HEK293 (cell line): ENCODE results near the gene MRTFA.

ENCODE experiments used
- CTCF ChIA-PET: fragments of 350-600 bp; formaldehyde crosslinking; extraction: SDS; loops from one replicate; lab custom pipeline; 2021; ENCODE audit warnings: antibody characterized with exemption; lab: Yijun Ruan, JAX
- POLR2A ChIA-PET: fragments of 300-600 bp; formaldehyde crosslinking; extraction: SDS; loops from one replicate; lab custom pipeline; 2020; ENCODE audit warnings: antibody characterized with exemption, inconsistent platforms; lab: Yijun Ruan, JAX
- H3K27ac ChIP-seq: fragments of 200-500 bp; sonication (Bioruptor generic); 2 replicates; pipeline ENCODE4 v1.5.1; 2014; ENCODE audit warnings: low read depth, low read length, control low read depth, inconsistent platforms; ENCODE audit errors: extremely low read depth
- H3K36me3 ChIP-seq, 2 experiments: fragments of 200-500 bp in 1 of 2; sonication (Bioruptor generic) in 1 of 2; 1 replicate in 1 of 2; 2 replicates in 1 of 2; pipeline ENCODE4 v1.5.1; 2014 to 2017; ENCODE audit warnings: inconsistent platforms in 2 of 2, low read length in 2 of 2; ENCODE audit not compliant: control insufficient read depth in 2 of 2, insufficient read depth in 1 of 2
- H3K4me1 ChIP-seq: fragments of 200-500 bp; sonication (Bioruptor generic); 2 replicates; pipeline ENCODE4 v1.5.1; 2014; ENCODE audit warnings: mild to moderate bottlenecking, low read length, inconsistent platforms; ENCODE audit not compliant: control insufficient read depth, insufficient read depth
- H3K4me3 ChIP-seq: 2 replicates; pipeline ENCODE4 v1.5.1; 2011; ENCODE audit warnings: low read depth, mild to moderate bottlenecking, control low read depth, low read length, moderate library complexity
- H3K9me3 ChIP-seq: fragments of 200-500 bp; sonication (Bioruptor generic); 2 replicates; pipeline ENCODE4 v1.5.1; 2014; ENCODE audit warnings: low read depth, low read length, inconsistent platforms; ENCODE audit not compliant: control insufficient read depth, insufficient read depth
- GLIS2 ChIP-seq: fragments of 450-650 bp; formaldehyde crosslinking; IDR thresholded peaks from 2 replicates; pipeline ENCODE4 v1.5.1; 2016; ENCODE audit warnings: missing biosample characterization, missing genetic modification characterization
- HOXA7 ChIP-seq: sonication (generic); formaldehyde crosslinking; IDR thresholded peaks from 2 replicates; pipeline ENCODE4 v1.8.1; 2022; ENCODE audit warnings: missing genetic modification reagents, borderline replicate concordance
- YY1 ChIP-seq: fragments of 450-650 bp; formaldehyde crosslinking; IDR thresholded peaks from 2 replicates; pipeline ENCODE4 v1.5.1; 2018; ENCODE audit warnings: missing biosample characterization, missing genetic modification characterization
- YY2 ChIP-seq: fragments of 450-650 bp; formaldehyde crosslinking; IDR thresholded peaks from 2 replicates; pipeline ENCODE4 v1.5.1; 2016; ENCODE audit warnings: missing biosample characterization, missing genetic modification characterization
- ZBTB26 ChIP-seq: fragments of 450-650 bp; formaldehyde crosslinking; optimal IDR thresholded peaks from 2 replicates; pipeline ENCODE3; 2016; ENCODE audit warnings: missing biosample characterization, mild to moderate bottlenecking, missing genetic modification characterization
- ZFHX2 ChIP-seq: fragments of 450-650 bp; formaldehyde crosslinking; conservative IDR thresholded peaks from 2 replicates; pipeline ENCODE4 v1.5.1; 2016; ENCODE audit warnings: missing biosample characterization, missing genetic modification characterization
- ZFP37 ChIP-seq: fragments of 450-650 bp; formaldehyde crosslinking; IDR thresholded peaks from 2 replicates; pipeline ENCODE4 v1.5.1; 2016; ENCODE audit warnings: missing biosample characterization, missing genetic modification characterization
- ZFP69B ChIP-seq: fragments of 450-650 bp; formaldehyde crosslinking; IDR thresholded peaks from 2 replicates; pipeline ENCODE4 v1.5.1; 2016; ENCODE audit warnings: missing biosample characterization, missing genetic modification characterization
- ZIC2 ChIP-seq: fragments of 450-650 bp; formaldehyde crosslinking; IDR thresholded peaks from 2 replicates; pipeline ENCODE4 v1.5.1; 2016; ENCODE audit warnings: missing biosample characterization, missing genetic modification characterization
- ZNF114 ChIP-seq: fragments of 450-650 bp; formaldehyde crosslinking; IDR thresholded peaks from 2 replicates; pipeline ENCODE4 v1.5.0; 2017; ENCODE audit warnings: missing biosample characterization, missing genetic modification characterization
- ZNF169 ChIP-seq: fragments of 450-650 bp; formaldehyde crosslinking; IDR thresholded peaks from 2 replicates; pipeline ENCODE4 v1.5.1; 2016; ENCODE audit warnings: missing biosample characterization, missing genetic modification characterization
- ZNF2 ChIP-seq: fragments of 450-650 bp; formaldehyde crosslinking; IDR thresholded peaks from 2 replicates; pipeline ENCODE4 v1.5.1; 2016; ENCODE audit warnings: missing biosample characterization, missing genetic modification characterization
- ZNF274 ChIP-seq, 2 experiments: fragments of 200-500 bp in 1 of 2; fragments of 450-650 bp in 1 of 2; sonication (Bioruptor generic) in 1 of 2; formaldehyde crosslinking in 1 of 2; IDR thresholded peaks; 2 replicates each; pipeline versions ENCODE4 v1.5.1 to v1.6.1; 2014 to 2016; ENCODE audit warnings: borderline replicate concordance in 1 of 2, inconsistent platforms in 1 of 2, low read length in 1 of 2, missing biosample characterization in 1 of 2, missing genetic modification characterization in 1 of 2
- ZNF404 ChIP-seq: fragments of 450-650 bp; formaldehyde crosslinking; IDR thresholded peaks from 2 replicates; pipeline ENCODE4 v1.5.1; 2017; ENCODE audit warnings: missing biosample characterization, missing genetic modification characterization
- ZNF518A ChIP-seq: fragments of 450-650 bp; formaldehyde crosslinking; conservative IDR thresholded peaks from 2 replicates; pipeline ENCODE4 v1.5.1; 2016; ENCODE audit warnings: low read depth, missing biosample characterization, missing genetic modification characterization
- ZNF600 ChIP-seq: fragments of 450-650 bp; formaldehyde crosslinking; IDR thresholded peaks from 2 replicates; pipeline ENCODE4 v1.5.1; 2016; ENCODE audit warnings: missing biosample characterization, missing genetic modification characterization
- ZNF610 ChIP-seq: fragments of 450-650 bp; formaldehyde crosslinking; IDR thresholded peaks from 2 replicates; pipeline ENCODE4 v1.5.1; 2016; ENCODE audit warnings: missing biosample characterization, missing genetic modification characterization, borderline replicate concordance
- ZNF654 ChIP-seq: fragments of 450-650 bp; formaldehyde crosslinking; IDR thresholded peaks from 2 replicates; pipeline ENCODE4 v1.5.1; 2016; ENCODE audit warnings: low read depth, missing biosample characterization, missing genetic modification characterization
- ZNF701 ChIP-seq: fragments of 450-650 bp; formaldehyde crosslinking; IDR thresholded peaks from 2 replicates; pipeline ENCODE4 v1.5.1; 2016; ENCODE audit warnings: missing biosample characterization, missing genetic modification characterization
- ZNF76 ChIP-seq: fragments of 450-650 bp; formaldehyde crosslinking; IDR thresholded peaks from 2 replicates; pipeline ENCODE4; 2016; ENCODE audit warnings: low read depth, missing biosample characterization, missing genetic modification characterization, borderline replicate concordance
- ZNF837 ChIP-seq: fragments of 450-650 bp; formaldehyde crosslinking; IDR thresholded peaks from 2 replicates; pipeline ENCODE4 v1.5.1; 2016; ENCODE audit warnings: missing biosample characterization, missing genetic modification characterization
- ZXDB ChIP-seq: fragments of 450-650 bp; formaldehyde crosslinking; IDR thresholded peaks from 2 replicates; pipeline ENCODE4 v1.5.1; 2016; ENCODE audit warnings: missing biosample characterization, missing genetic modification characterization
- TF ChIP-seq, protein P1 (sequence below): fragments of 450-650 bp; formaldehyde crosslinking; IDR thresholded peaks from 2 replicates; pipeline ENCODE4; 2016; ENCODE audit warnings: missing biosample characterization, missing genetic modification characterization
- TF ChIP-seq, protein P2 (sequence below): fragments of 450-650 bp; formaldehyde crosslinking; IDR thresholded peaks from 2 replicates; pipeline ENCODE4 v1.5.1; 2017; ENCODE audit warnings: missing biosample characterization, missing genetic modification characterization
- TF ChIP-seq, protein P3 (sequence below): IDR thresholded peaks from 2 replicates; pipeline ENCODE4 v1.6.1; 2011; ENCODE audit warnings: mild to moderate bottlenecking, low read depth, low read length, borderline replicate concordance

The MRTFA gene

DNA sequence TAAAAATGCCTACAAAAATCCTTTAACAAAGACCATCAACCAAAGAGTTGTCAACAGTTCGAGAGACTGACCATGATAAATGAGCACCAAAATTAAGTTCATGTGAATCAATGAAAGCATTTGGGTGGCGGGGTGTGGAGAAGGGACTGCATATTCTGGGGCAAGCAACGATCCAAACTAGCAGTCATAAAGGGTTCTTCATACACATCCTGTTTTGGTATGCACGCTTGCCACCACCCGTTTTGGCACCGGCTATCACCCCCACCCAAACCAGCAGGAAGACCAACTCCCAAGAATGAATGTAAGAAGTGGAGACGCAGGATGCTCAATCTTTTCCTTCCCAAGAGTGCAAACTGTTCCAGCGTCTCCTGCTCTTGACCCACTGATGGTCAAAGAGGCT is 185.3 kb downstream of the MRTFA start (continued):
- TF ChIP-seq ZXDB (tag by site-specific recombination) (no peak), ZNF76 (tag by site-specific recombination) (no peak), ZNF654 (tag by site-specific recombination) (no peak), ZNF274 (IDR thresholded peaks at IDR 0.05; ENCODE audit: low read length) (no peak), ZNF274 (tag by site-specific recombination; IDR thresholded peaks at IDR 0.05; ENCODE audit: borderline replicate concordance) (no peak), ZNF701 (tag by site-specific recombination) (no peak)
- TF ChIP-seq, protein P1, sequence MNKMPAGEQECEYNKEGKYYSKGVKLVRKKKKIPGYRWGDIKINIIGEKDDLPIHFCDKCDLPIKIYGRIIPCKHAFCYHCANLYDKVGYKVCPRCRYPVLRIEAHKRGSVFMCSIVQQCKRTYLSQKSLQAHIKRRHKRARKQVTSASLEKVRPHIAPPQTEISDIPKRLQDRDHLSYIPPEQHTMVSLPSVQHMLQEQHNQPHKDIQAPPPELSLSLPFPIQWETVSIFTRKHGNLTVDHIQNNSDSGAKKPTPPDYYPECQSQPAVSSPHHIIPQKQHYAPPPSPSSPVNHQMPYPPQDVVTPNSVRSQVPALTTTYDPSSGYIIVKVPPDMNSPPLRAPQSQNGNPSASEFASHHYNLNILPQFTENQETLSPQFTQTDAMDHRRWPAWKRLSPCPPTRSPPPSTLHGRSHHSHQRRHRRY: no peak

GRCh38 chr22:40450616-40451015 is 185.9 kb downstream of the MRTFA start:
- CTCF ChIA-PET: interaction anchor here (9.3 kb wide), 1 partner anchor 14 kb away, joined by 72 read pairs; no protein-coding TSS in a partner anchor
- no peaks in the 10 kb centered on the region for H3K36me3 ChIP-seq
- no peaks in the 10 kb centered on the region for H3K9me3 ChIP-seq
- TF ChIP-seq ZNF114 (tag by site-specific recombination): no peak
- TF ChIP-seq ZBTB26 (tag by site-specific recombination): no peak
- TF ChIP-seq ZNF2 (tag by site-specific recombination): no peak
- no peak for TF ChIP-seq ZNF76 (tag by site-specific recombination)
- no peak for TF ChIP-seq ZIC2 (tag by site-specific recombination)
- TF ChIP-seq ZFHX2 (tag by site-specific recombination): no peak
- TF ChIP-seq, protein P2, sequence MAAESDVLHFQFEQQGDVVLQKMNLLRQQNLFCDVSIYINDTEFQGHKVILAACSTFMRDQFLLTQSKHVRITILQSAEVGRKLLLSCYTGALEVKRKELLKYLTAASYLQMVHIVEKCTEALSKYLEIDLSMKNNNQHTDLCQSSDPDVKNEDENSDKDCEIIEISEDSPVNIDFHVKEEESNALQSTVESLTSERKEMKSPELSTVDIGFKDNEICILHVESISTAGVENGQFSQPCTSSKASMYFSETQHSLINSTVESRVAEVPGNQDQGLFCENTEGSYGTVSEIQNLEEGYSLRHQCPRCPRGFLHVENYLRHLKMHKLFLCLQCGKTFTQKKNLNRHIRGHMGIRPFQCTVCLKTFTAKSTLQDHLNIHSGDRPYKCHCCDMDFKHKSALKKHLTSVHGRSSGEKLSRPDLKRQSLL (tag by site-specific recombination): no peak
- no peak for TF ChIP-seq YY2
- TF ChIP-seq ZFP37 (tag by site-specific recombination): no peak
- TF ChIP-seq YY1: no peak
- TF ChIP-seq, protein P3, sequence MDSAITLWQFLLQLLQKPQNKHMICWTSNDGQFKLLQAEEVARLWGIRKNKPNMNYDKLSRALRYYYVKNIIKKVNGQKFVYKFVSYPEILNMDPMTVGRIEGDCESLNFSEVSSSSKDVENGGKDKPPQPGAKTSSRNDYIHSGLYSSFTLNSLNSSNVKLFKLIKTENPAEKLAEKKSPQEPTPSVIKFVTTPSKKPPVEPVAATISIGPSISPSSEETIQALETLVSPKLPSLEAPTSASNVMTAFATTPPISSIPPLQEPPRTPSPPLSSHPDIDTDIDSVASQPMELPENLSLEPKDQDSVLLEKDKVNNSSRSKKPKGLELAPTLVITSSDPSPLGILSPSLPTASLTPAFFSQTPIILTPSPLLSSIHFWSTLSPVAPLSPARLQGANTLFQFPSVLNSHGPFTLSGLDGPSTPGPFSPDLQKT: no peak
- no peak for TF ChIP-seq ZNF610 (tag by site-specific recombination)
- TF ChIP-seq ZNF169: no peak
- TF ChIP-seq HOXA7 (CRISPR knock-in tag): no peak
- TF ChIP-seq GLIS2 (tag by site-specific recombination): no peak
- TF ChIP-seq ZNF518A (tag by site-specific recombination): no peak
- TF ChIP-seq ZNF837 (tag by site-specific recombination): no peak
- TF ChIP-seq ZNF600: no peak
- TF ChIP-seq ZNF404 (tag by site-specific recombination): no peak
- TF ChIP-seq ZFP69B (tag by site-specific recombination): no peak
- POLR2A ChIA-PET: no interaction called here
- no peak overlapping the region for H3K27ac ChIP-seq
- H3K4me1 ChIP-seq: peaks cover 18% of the 10 kb centered on the region
- H3K4me3 ChIP-seq: no peak overlapping the region
